C4-2B (cell line): ENCODE data around the gene CASP9.
"Not testable (repeated sequence)": the region's sequence is repeated elsewhere in the genome, so short reads cannot be mapped to it uniquely, and the experiment has no call there.

Source experiments
- H3K27ac ChIP-seq: fragments of 450-650 bp; 2 replicates; pipeline ENCODE4 v1.5.1; 2017
- CTCF ChIP-seq: fragments of 450-650 bp; conservative IDR thresholded peaks from 2 replicates; pipeline ENCODE4 v1.5.1; 2017; ENCODE audit warnings: mild to moderate bottlenecking
- ZFX ChIP-seq: fragments of 450-650 bp; IDR thresholded peaks from 2 replicates; pipeline ENCODE4 v1.6.1; 2017

Gene CASP9

GRCh38 chr1:15489052-15489736, 34.8 kb downstream of the CASP9 start:
- no peak for TF ChIP-seq CTCF
- TF ChIP-seq ZFX: no peak
- no peak overlapping the region for H3K27ac ChIP-seq

GRCh38 chr1:15488371-15488770, 35.6 kb downstream of the CASP9 start:
- TF ChIP-seq ZFX (no peak), CTCF (no peak)

GRCh38 chr1:15486844-15487610, 37.0 kb downstream of the CASP9 start:
- H3K27ac ChIP-seq: not testable (repeated sequence)

More at GRCh38 chr1:15488371-15488770, 35.6 kb downstream of the CASP9 start:
- H3K27ac ChIP-seq: no peak overlapping the region

GRCh38 chr1:15485636-15486035, 38.4 kb downstream of the CASP9 start:
- no peak for TF ChIP-seq ZFX
- no peak for TF ChIP-seq CTCF
- H3K27ac ChIP-seq: no peak overlapping the region

GRCh38 chr1:15484443-15484842, 39.6 kb downstream of the CASP9 start:
- H3K27ac ChIP-seq: not testable (repeated sequence)

- H3K27ac ChIP-seq: no peak overlapping the region
- TF ChIP-seq ZFX (no peak), CTCF (no peak)
These were observed 40.0 kb downstream of the CASP9 start for GRCh38 chr1:15483971-15484370.

- H3K27ac ChIP-seq: not testable (repeated sequence)
These were observed 41.0 kb downstream of the CASP9 start for GRCh38 chr1:15482983-15483543.

GRCh38 chr1:15482455-15482854, 41.6 kb downstream of the CASP9 start:
- not testable (repeated sequence) for H3K27ac ChIP-seq

GRCh38 chr1:15479654-15480347, 44.2 kb downstream of the CASP9 start:
- no peak overlapping the region for H3K27ac ChIP-seq
- TF ChIP-seq ZFX (no peak), CTCF (no peak)
